HepG2 (cell line): ENCODE results near the gene RUVBL1. TPM values are rescaled to one million over a fixed set of nuclear protein-coding genes. Genes with fewer than 3 reads are reported as not detected.
A peak's percentile ranks its signal among the peaks of the same experiment; 100 is the strongest.

ENCODE experiments used
- DNMT3B ChIP-seq: conservative IDR thresholded peaks from 2 replicates; pipeline ENCODE4 v1.6.1; 2016; ENCODE audit warnings: missing biosample characterization, control low read depth
- ELF3 ChIP-seq: IDR thresholded peaks from 2 replicates; pipeline ENCODE4 v1.6.1; 2016; ENCODE audit warnings: missing genetic modification reagents, missing compliant biosample characterization
- GABPA ChIP-seq, 2 experiments: IDR thresholded peaks; 2 replicates each; pipeline ENCODE4 v1.6.1; 2011 to 2016; ENCODE audit warnings: low read depth in 2 of 2, low read length in 1 of 2, missing biosample characterization in 1 of 2, missing genetic modification characterization in 1 of 2
- GATA4 ChIP-seq: sonication (generic); IDR thresholded peaks from 2 replicates; pipeline ENCODE4 v1.6.1; 2016; ENCODE audit warnings: antibody characterized with exemption, low read depth, borderline replicate concordance
- HDAC2 ChIP-seq: sonication (generic); formaldehyde crosslinking; IDR thresholded peaks from 2 replicates; pipeline ENCODE4 v1.4.0; 2020; ENCODE audit warnings: missing genetic modification reagents
- IKZF1 ChIP-seq: fragments of 450-650 bp; IDR thresholded peaks from 2 replicates; pipeline ENCODE4 v1.7.1; 2016
- ISL2 ChIP-seq: sonication (generic); formaldehyde crosslinking; IDR thresholded peaks from 2 replicates; pipeline ENCODE4 v1.5.0; 2020; ENCODE audit warnings: missing genetic modification reagents
- MLLT10 ChIP-seq: sonication (generic); formaldehyde crosslinking; IDR thresholded peaks from 2 replicates; pipeline ENCODE4 v1.4.0; 2020; ENCODE audit warnings: missing genetic modification reagents
- PAXIP1 ChIP-seq: sonication (generic); formaldehyde crosslinking; conservative IDR thresholded peaks from 2 replicates; pipeline ENCODE4 v1.4.0; 2020; ENCODE audit warnings: mild to moderate bottlenecking, missing genetic modification reagents, moderate library complexity
- PRPF4 ChIP-seq: fragments of 200-400 bp; formaldehyde crosslinking; IDR thresholded peaks from 2 replicates; pipeline ENCODE4 v1.6.1; 2016; ENCODE audit warnings: low read length, low read depth; ENCODE audit not compliant: poor library complexity, severe bottlenecking
- RXRB ChIP-seq: IDR thresholded peaks from 2 replicates; pipeline ENCODE4 v1.6.1; 2016; ENCODE audit warnings: borderline replicate concordance, missing genetic modification reagents, missing compliant biosample characterization
- SNAPC5 ChIP-seq: sonication (generic); formaldehyde crosslinking; IDR thresholded peaks from 2 replicates; pipeline ENCODE4 v1.8.1; 2023; ENCODE audit warnings: mild to moderate bottlenecking, missing genetic modification reagents, borderline replicate concordance
- SP140L ChIP-seq: sonication (generic); formaldehyde crosslinking; IDR thresholded peaks from 2 replicates; pipeline ENCODE4 v1.4.0; 2020; ENCODE audit warnings: missing genetic modification reagents, borderline replicate concordance
- SSRP1 ChIP-seq: IDR thresholded peaks from 2 replicates; pipeline ENCODE4 v1.6.1; 2016; ENCODE audit warnings: control low read depth
- U2AF2 ChIP-seq: fragments of 200-400 bp; formaldehyde crosslinking; IDR thresholded peaks from 2 replicates; pipeline ENCODE4 v1.6.1; 2017; ENCODE audit warnings: low read depth, mild to moderate bottlenecking, low read length
- YY1 ChIP-seq: IDR thresholded peaks from 2 replicates; pipeline ENCODE4 v1.6.1; 2011; ENCODE audit warnings: low read length, low read depth, moderate library complexity, mild to moderate bottlenecking; ENCODE audit not compliant: insufficient read depth, insufficient replicate concordance
- ZFP1 ChIP-seq: IDR thresholded peaks from 2 replicates; pipeline ENCODE4 v1.6.1; 2016
- ZNF234 ChIP-seq: sonication (generic); formaldehyde crosslinking; conservative IDR thresholded peaks from 2 replicates; pipeline ENCODE4 v1.5.1; 2020; ENCODE audit warnings: mild to moderate bottlenecking, missing genetic modification reagents
- ZNF460 ChIP-seq: sonication (generic); formaldehyde crosslinking; IDR thresholded peaks from 2 replicates; pipeline ENCODE4 v1.5.1; 2020; ENCODE audit warnings: missing genetic modification reagents, mild to moderate bottlenecking, borderline replicate concordance
- ZNF616 ChIP-seq: sonication (generic); formaldehyde crosslinking; IDR thresholded peaks from 2 replicates; pipeline ENCODE4 v1.5.0; 2020; ENCODE audit warnings: low read depth, mild to moderate bottlenecking, missing genetic modification reagents
- ZNF629 ChIP-seq: sonication (generic); formaldehyde crosslinking; conservative IDR thresholded peaks from 2 replicates; pipeline ENCODE4 v1.5.0; 2020; ENCODE audit warnings: missing genetic modification reagents
- ZNF879 ChIP-seq: sonication (generic); formaldehyde crosslinking; IDR thresholded peaks from 2 replicates; pipeline ENCODE4 v1.8.1; 2023; ENCODE audit warnings: missing genetic modification reagents
- ZZZ3 ChIP-seq: sonication (generic); formaldehyde crosslinking; IDR thresholded peaks from 2 replicates; pipeline ENCODE4 v1.4.0; 2020; ENCODE audit warnings: missing genetic modification reagents, mild to moderate bottlenecking, borderline replicate concordance
- polyA plus RNA-seq, 8 experiments: library from polyadenylated mRNA; depleted of rRNA in 3 of 8; stranded (reverse) in 7 of 8; unstranded in 1 of 8; fragments of >200 nt; fragmentation: Illumina TruSeq in 4 of 8; extraction: Trizol in 4 of 8; gene quantifications; 2 replicates each; pipeline versions ENCODE4 v1.2.1 to v1.2.3, GENCODE V29; 2011 to 2016; ENCODE audit warnings: low read depth in 4 of 8, missing spikeins in 1 of 8, mixed read lengths in 1 of 8; ENCODE audit not compliant: insufficient read depth in 1 of 8
- total RNA-seq, 5 experiments: library from RNA; depleted of rRNA; stranded (reverse); fragments of >200 nt; fragmentation: Illumina TruSeq; extraction: Trizol; gene quantifications; 2 replicates each; pipeline ENCODE4 v1.2.3, GENCODE V29; 2016; ENCODE audit warnings: low read depth in 1 of 5
- TF ChIP-seq, protein P1 (sequence below): sonication (generic); formaldehyde crosslinking; IDR thresholded peaks from 2 replicates; pipeline ENCODE4 v1.5.0; 2020; ENCODE audit warnings: mild to moderate bottlenecking, missing genetic modification reagents, moderate library complexity
- TF ChIP-seq, protein P2 (sequence below): sonication (generic); formaldehyde crosslinking; IDR thresholded peaks from 2 replicates; pipeline ENCODE4 v1.5.1; 2020; ENCODE audit warnings: mild to moderate bottlenecking, missing genetic modification reagents, moderate library complexity

Gene RUVBL1
- total and polyA plus RNA-seq, 2 of the 13 experiments (the other 11 are each of a cell fraction or from before 2014, with no cell fraction given) = 32.7 to 86.3 TPM

- TF ChIP-seq ZNF234 (CRISPR knock-in tag) (no peak), ZNF879 (CRISPR knock-in tag) (0 out of 2 replicates have a peak, but pooled peaks have one; percentile 30), SSRP1 (CRISPR knock-in tag) (peak; percentile 76; the same call in 1 of the 2 replicates), ZNF616 (CRISPR knock-in tag) (no peak), MLLT10 (CRISPR knock-in tag) (no peak), DNMT3B (CRISPR knock-in tag) (no peak), ZNF629 (CRISPR knock-in tag) (peak; percentile 36; the same call in 1 of the 2 replicates), SNAPC5 (no peak), YY1 (peak; percentile 43), GATA4 (0 out of 2 replicates have a peak, but pooled peaks have one; percentile 18), ELF3 (CRISPR knock-in tag) (peak; percentile 77; the same call in 1 of the 2 replicates), ZZZ3 (CRISPR knock-in tag) (no peak), GABPA (IDR thresholded peaks at IDR 0.05; ENCODE audit: low read depth, low read length) (no peak), GABPA (CRISPR knock-in tag; IDR thresholded peaks at IDR 0.05; ENCODE audit: low read depth) (peak; percentile 81), ISL2 (no peak), RXRB (peak; percentile 89), ZFP1 (peak; percentile 62; the same call in 1 of the 2 replicates), PRPF4 (no peak), ZNF460 (no peak), IKZF1 (no peak), U2AF2 (no peak), PAXIP1 (CRISPR knock-in tag) (peak; percentile 94), SP140L (CRISPR knock-in tag) (no peak), HDAC2 (CRISPR knock-in tag) (peak; percentile 81; the same call in 1 of the 2 replicates)
- TF ChIP-seq, protein P1, sequence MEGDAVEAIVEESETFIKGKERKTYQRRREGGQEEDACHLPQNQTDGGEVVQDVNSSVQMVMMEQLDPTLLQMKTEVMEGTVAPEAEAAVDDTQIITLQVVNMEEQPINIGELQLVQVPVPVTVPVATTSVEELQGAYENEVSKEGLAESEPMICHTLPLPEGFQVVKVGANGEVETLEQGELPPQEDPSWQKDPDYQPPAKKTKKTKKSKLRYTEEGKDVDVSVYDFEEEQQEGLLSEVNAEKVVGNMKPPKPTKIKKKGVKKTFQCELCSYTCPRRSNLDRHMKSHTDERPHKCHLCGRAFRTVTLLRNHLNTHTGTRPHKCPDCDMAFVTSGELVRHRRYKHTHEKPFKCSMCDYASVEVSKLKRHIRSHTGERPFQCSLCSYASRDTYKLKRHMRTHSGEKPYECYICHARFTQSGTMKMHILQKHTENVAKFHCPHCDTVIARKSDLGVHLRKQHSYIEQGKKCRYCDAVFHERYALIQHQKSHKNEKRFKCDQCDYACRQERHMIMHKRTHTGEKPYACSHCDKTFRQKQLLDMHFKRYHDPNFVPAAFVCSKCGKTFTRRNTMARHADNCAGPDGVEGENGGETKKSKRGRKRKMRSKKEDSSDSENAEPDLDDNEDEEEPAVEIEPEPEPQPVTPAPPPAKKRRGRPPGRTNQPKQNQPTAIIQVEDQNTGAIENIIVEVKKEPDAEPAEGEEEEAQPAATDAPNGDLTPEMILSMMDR (CRISPR knock-in tag) = 0 out of 2 replicates have a peak, but pooled peaks have one; percentile 16
- TF ChIP-seq, protein P2, sequence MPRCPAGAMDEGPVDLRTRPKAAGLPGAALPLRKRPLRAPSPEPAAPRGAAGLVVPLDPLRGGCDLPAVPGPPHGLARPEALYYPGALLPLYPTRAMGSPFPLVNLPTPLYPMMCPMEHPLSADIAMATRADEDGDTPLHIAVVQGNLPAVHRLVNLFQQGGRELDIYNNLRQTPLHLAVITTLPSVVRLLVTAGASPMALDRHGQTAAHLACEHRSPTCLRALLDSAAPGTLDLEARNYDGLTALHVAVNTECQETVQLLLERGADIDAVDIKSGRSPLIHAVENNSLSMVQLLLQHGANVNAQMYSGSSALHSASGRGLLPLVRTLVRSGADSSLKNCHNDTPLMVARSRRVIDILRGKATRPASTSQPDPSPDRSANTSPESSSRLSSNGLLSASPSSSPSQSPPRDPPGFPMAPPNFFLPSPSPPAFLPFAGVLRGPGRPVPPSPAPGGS (CRISPR knock-in tag) = peak; percentile 55; the same call in 1 of the 2 replicates
Measured at GRCh38 chr3:128151758-128152274, 28.2 kb upstream of the RUVBL1 start (continued).
